ENCODE measurements around the gene NR5A1. TPM values are rescaled to one million over a fixed set of nuclear protein-coding genes. Genes with fewer than 3 reads are reported as not detected.

Gene NR5A1
- total and polyA plus RNA-seq, 2 of the 13 experiments (the other 11 are each of a cell fraction or from before 2014, with no cell fraction given), result 28.9 to 44.7 TPM

- no peak overlapping the region for H3K9ac ChIP-seq (ENCODE audit: insufficient read depth, low read depth, low read length)
- ATAC-seq (no peak), FAIRE-seq (no peak), DNase-seq (ENCODE audit: low spot score) (no peak)
- peaks cover 41% of the 10 kb centered on the region for H3K4me1 ChIP-seq (ENCODE audit: insufficient read depth, low read length)
- H2AFZ ChIP-seq (ENCODE audit: low read length), result no peak overlapping the region
- WGBS (ENCODE audit: low lambda C conversion rate), result 5% methylated on average over 4 of the region's 14 CpGs
- POLR2A ChIA-PET, result no interaction called here
- peaks cover 9 to 71% of the 10 kb centered on the region in 2 experiments for H3K27me3 ChIP-seq (ENCODE audit: control insufficient read depth in 1 of 2, insufficient read depth in 2 of 2, low read length in 2 of 2)
- no peak overlapping the region for H3K27ac ChIP-seq (ENCODE audit: extremely low read length, insufficient read depth, low read length)
- TF ChIP-seq PTBP1 (IDR thresholded peaks at IDR 0.05; ENCODE audit: low read depth, low read length, poor library complexity, severe bottlenecking) (no peak), ZNF143 (CRISPR knock-in tag; IDR thresholded peaks at IDR 0.05) (no peak), ZNF768 (CRISPR knock-in tag; IDR thresholded peaks at IDR 0.05) (peak; percentile 89), ZNF557 (CRISPR knock-in tag; IDR thresholded peaks at IDR 0.05) (no peak), ZNF775 (CRISPR knock-in tag; IDR thresholded peaks at IDR 0.05; ENCODE audit: borderline replicate concordance) (no peak)
- H4K20me1 ChIP-seq (ENCODE audit: insufficient read depth, low read length), result no peaks in the 10 kb centered on the region
- no peak overlapping the region for H3K4me3 ChIP-seq (replicated peaks in 1 of 3; ENCODE audit: insufficient read depth in 1 of 3, low read depth in 2 of 3, low read length in 3 of 3)
- no peak overlapping the region for H3K4me2 ChIP-seq (ENCODE audit: low read depth, low read length)
- H3K79me2 ChIP-seq (ENCODE audit: insufficient read depth, low read length), result no peaks in the 10 kb centered on the region
- in situ Hi-C loops (cut with HindIII; ENCODE audit: extremely low pct_ligation_motif_present, low pct_unique_long_range_greater_than_20kb), result no loop called here
- no TSS peak for BruUV-seq (replicated peaks)
- CTCF ChIA-PET (ENCODE audit: low intra/inter-chr PET ratio, low total read pairs), result no interaction called here
- no peaks in the 10 kb centered on the region for H3K9me3 ChIP-seq (ENCODE audit: low read length)
- H3K36me3 ChIP-seq (replicated peaks in 1 of 2; ENCODE audit: control insufficient read depth in 1 of 2, insufficient read depth in 2 of 2, low read length in 2 of 2), result no peaks in the 10 kb centered on the region
- intact Hi-C loops (cut with micrococcal nuclease; ENCODE audit: unreplicated experiment), result loop anchor here (5.0 kb wide), 1 partner anchor 61 kb away; no protein-coding TSS in a partner anchor
Measured at GRCh38 chr9:124475868-124476690, 31.1 kb downstream of the NR5A1 start.

- Histone ChIP-seq H3K9me3 (ENCODE audit: low read length) (no peaks in the 10 kb centered on the region), H3K4me3 (replicated peaks in 1 of 3; ENCODE audit: insufficient read depth in 1 of 3, low read depth in 2 of 3, low read length in 3 of 3) (no peak overlapping the region), H3K36me3 (replicated peaks in 1 of 2; ENCODE audit: control insufficient read depth in 1 of 2, insufficient read depth in 2 of 2, low read length in 2 of 2) (no peaks in the 10 kb centered on the region), H3K27me3 (ENCODE audit: control insufficient read depth in 1 of 2, insufficient read depth in 2 of 2, low read length in 2 of 2) (peaks cover 12 to 79% of the 10 kb centered on the region in 2 experiments), H3K4me1 (ENCODE audit: insufficient read depth, low read length) (peaks cover 34% of the 10 kb centered on the region), H2AFZ (ENCODE audit: low read length) (no peak overlapping the region), H3K9ac (ENCODE audit: insufficient read depth, low read depth, low read length) (no peak overlapping the region), H3K4me2 (ENCODE audit: low read depth, low read length) (peak overlapping the region; percentile 18; the same call in 1 of the 2 replicates), H3K27ac (ENCODE audit: extremely low read length, insufficient read depth, low read length) (no peak overlapping the region), H4K20me1 (ENCODE audit: insufficient read depth, low read length) (no peaks in the 10 kb centered on the region), H3K79me2 (ENCODE audit: insufficient read depth, low read length) (no peaks in the 10 kb centered on the region)
- ChIA-PET CTCF (ENCODE audit: low intra/inter-chr PET ratio, low total read pairs) (no interaction called here), POLR2A (no interaction called here)
- intact Hi-C loops (cut with micrococcal nuclease; ENCODE audit: unreplicated experiment), result loop anchor here (5.0 kb wide), 1 partner anchor 62 kb away; no protein-coding TSS in a partner anchor
- WGBS (ENCODE audit: low lambda C conversion rate), result 36% methylated on average over 17 of the region's 21 CpGs
- peak; percentile 4; the same call in 1 of the 3 replicates for ATAC-seq
- FAIRE-seq, result no peak
- in situ Hi-C loops (cut with HindIII; ENCODE audit: extremely low pct_ligation_motif_present, low pct_unique_long_range_greater_than_20kb), result no loop called here
- no TSS peak for BruUV-seq (replicated peaks)
- no peak for DNase-seq (ENCODE audit: low spot score)
- peak; percentile 86; the same call in 1 of the 2 replicates for TF ChIP-seq ZNF281 (CRISPR knock-in tag; IDR thresholded peaks at IDR 0.05; ENCODE audit: borderline replicate concordance)
- 0 out of 2 replicates have a peak, but pooled peaks have one; percentile 25 for TF ChIP-seq MEIS2 (CRISPR knock-in tag; IDR thresholded peaks at IDR 0.05)
- TF ChIP-seq HNRNPK (IDR thresholded peaks at IDR 0.05; ENCODE audit: low read depth, low read length, poor library complexity, severe bottlenecking), result no peak
- TF ChIP-seq KDM2A (CRISPR knock-in tag; IDR thresholded peaks at IDR 0.05; ENCODE audit: borderline replicate concordance, low read depth), result 0 out of 2 replicates have a peak, but pooled peaks have one; percentile 10
- no peak for TF ChIP-seq ISX (CRISPR knock-in tag; conservative IDR thresholded peaks at IDR 0.05)
- no peak for TF ChIP-seq ZSCAN21 (CRISPR knock-in tag; IDR thresholded peaks at IDR 0.05; ENCODE audit: borderline replicate concordance)
- peak; percentile 67 for TF ChIP-seq STAG1 (CRISPR knock-in tag; IDR thresholded peaks at IDR 0.05)
Measured at GRCh38 chr9:124475158-124475867, 31.9 kb downstream of the NR5A1 start.
